ENCODE measurements around the gene FANCI. TPM values are rescaled to one million over a fixed set of nuclear protein-coding genes. Genes with fewer than 3 reads are reported as not detected.

The FANCI gene
- total and polyA plus RNA-seq, 2 of the 4 experiments (the other 2 are of a cell fraction), result 13.2 to 34.2 TPM

GRCh38 chr15:89321521-89322410 lies 78.0 kb downstream of the FANCI start:
- Histone ChIP-seq H2BK20ac (ENCODE audit: low read depth, low read length) (no peak overlapping the region), H4K8ac (ENCODE audit: low read depth in 2 of 2, low read length in 2 of 2) (no peak overlapping the region), H2BK120ac (ENCODE audit: low read depth, low read length) (no peak overlapping the region), H2AK5ac (ENCODE audit: low read depth, low read length) (no peak overlapping the region), H3K9me3 (ENCODE audit: control insufficient read depth, insufficient read depth, low read length) (no peaks in the 10 kb centered on the region), H3K56ac (ENCODE audit: extremely low read depth, insufficient read depth, low read length) (no peak overlapping the region), H3K4me1 (ENCODE audit: control insufficient read depth, insufficient read depth, low read length) (no peaks in the 10 kb centered on the region), H3K14ac (replicated peaks; ENCODE audit: low read depth, low read length) (no peak overlapping the region), H2BK5ac (ENCODE audit: low read depth, low read length, poor library complexity, severe bottlenecking) (no peak overlapping the region), H3K9me1 (ENCODE audit: insufficient read depth, low read length) (peaks cover 7% of the 10 kb centered on the region), H3K27ac (ENCODE audit: insufficient read depth, low read length) (no peak overlapping the region), H3K79me1 (ENCODE audit: low read depth in 1 of 2, low read length in 2 of 2) (peaks cover 24 to 65% of the 10 kb centered on the region in 2 experiments), H3K4me3 (ENCODE audit: insufficient read depth, low read depth, low read length) (no peak overlapping the region), H3K23ac (ENCODE audit: low read depth, low read length) (no peak overlapping the region), H3K36me3 (ENCODE audit: control insufficient read depth, insufficient read depth, low read length) (peaks cover 89% of the 10 kb centered on the region), H3K27me3 (ENCODE audit: control insufficient read depth, insufficient read depth, low read length) (no peaks in the 10 kb centered on the region), H3K4ac (ENCODE audit: low read depth, low read length) (no peak overlapping the region), H2BK15ac (ENCODE audit: low read depth, low read length) (no peak overlapping the region), H4K20me1 (ENCODE audit: insufficient read depth, low read length) (peaks cover 30% of the 10 kb centered on the region), H3K9ac (ENCODE audit: low read depth, low read length) (no peak overlapping the region), H3K4me2 (ENCODE audit: low read depth, low read length) (no peak overlapping the region), H3K18ac (ENCODE audit: low read depth, low read length) (no peak overlapping the region), H4K91ac (ENCODE audit: insufficient read depth, low read depth, low read length) (no peak overlapping the region), H4K5ac (ENCODE audit: low read depth, low read length) (no peak overlapping the region), H2AK9ac (replicated peaks; ENCODE audit: low read depth, low read length, poor library complexity) (no peak overlapping the region), H2AFZ (replicated peaks; ENCODE audit: low read length, poor library complexity) (peak overlapping the region; percentile 29)
- CTCF ChIA-PET, result no interaction called here
- DNase-seq (no peak), ATAC-seq (ENCODE audit: low read depth) (no peak)
- dilution Hi-C loops (cut with HindIII; ENCODE audit: low sequenced_read_pairs, unreplicated experiment) (no loop called here), intact Hi-C loops (cut with micrococcal nuclease) (no loop called here), in situ Hi-C loops (cut with MboI; ENCODE audit: low sequenced_read_pairs) (no loop called here)
- POLR2A ChIA-PET (ENCODE audit: unreplicated experiment), result no interaction called here
- no peak for TF ChIP-seq BHLHE40 (IDR thresholded peaks at IDR 0.05; ENCODE audit: low read depth, low read length)
- TF ChIP-seq MXI1 (IDR thresholded peaks at IDR 0.05; ENCODE audit: borderline replicate concordance, low read depth, low read length), result no peak
- TF ChIP-seq FOS (IDR thresholded peaks at IDR 0.05; ENCODE audit: low read depth, low read length), result no peak
- TF ChIP-seq ELK1 (IDR thresholded peaks at IDR 0.05; ENCODE audit: borderline replicate concordance, low read depth, low read length), result no peak
- no peak for TF ChIP-seq RFX5 (IDR thresholded peaks at IDR 0.05; ENCODE audit: low read depth, low read length)
- no peak for TF ChIP-seq CEBPB (IDR thresholded peaks at IDR 0.05; ENCODE audit: low read depth, low read length)
- TF ChIP-seq POLR2A (IDR thresholded peaks at IDR 0.05; ENCODE audit: low read depth, low read length), result no peak
- no peak for TF ChIP-seq RCOR1 (IDR thresholded peaks at IDR 0.05; ENCODE audit: insufficient replicate concordance, low read length)
- TF ChIP-seq RAD21 (IDR thresholded peaks at IDR 0.05; ENCODE audit: low read length), result no peak
- no peak for TF ChIP-seq CHD1 (IDR thresholded peaks at IDR 0.05; ENCODE audit: low read depth, low read length)
- no peak for TF ChIP-seq MAFK (IDR thresholded peaks at IDR 0.05; ENCODE audit: low read depth, low read length)
- no peak for TF ChIP-seq MAZ (IDR thresholded peaks at IDR 0.05; ENCODE audit: borderline replicate concordance, low read depth, low read length)
- TF ChIP-seq USF2 (IDR thresholded peaks at IDR 0.05; ENCODE audit: low read depth, low read length), result no peak
- no peak for TF ChIP-seq SMC3 (IDR thresholded peaks at IDR 0.05; ENCODE audit: low read depth, low read length)
- TF ChIP-seq NFE2L2 (IDR thresholded peaks at IDR 0.05; ENCODE audit: low read depth, low read length), result no peak
- 93% methylated on average over 6 of the region's 17 CpGs; no CpG with 5 or more reads in 1 of the 2 experiments for WGBS, 2 experiments (ENCODE audit: extremely low coverage in 2 of 2, insufficient read length in 1 of 2)
- no TSS peak for BruUV-seq (replicated peaks)
